OCI-LY7 (cell line): ENCODE measurements around the gene POLR2F.

ENCODE experiments used
- CTCF ChIP-seq: fragments of 200-600 bp; sonication (generic); conservative IDR thresholded peaks from 2 replicates; pipeline ENCODE4 v1.5.1; 2014; ENCODE audit warnings: mild to moderate bottlenecking, antibody characterized with exemption, low read length, moderate library complexity, mixed read lengths
- EZH2phosphoT487 ChIP-seq: fragments of 200-600 bp; sonication (generic); IDR thresholded peaks from 2 replicates; pipeline ENCODE4 v1.6.1; 2018; ENCODE audit warnings: low read depth, borderline replicate concordance, mild to moderate bottlenecking, mixed run types, antibody characterized with exemption, low read length, moderate library complexity, mixed read lengths

GRCh38 chr22:37990301-37990700 lies 36.8 kb downstream of the POLR2F start:
- no peak for TF ChIP-seq CTCF
- TF ChIP-seq EZH2phosphoT487: no peak
